Measurements from ENCODE around the gene CABP1. TPM values are rescaled to one million over a fixed set of nuclear protein-coding genes. Genes with fewer than 3 reads are reported as not detected.
"Not testable (repeated sequence)": the region's sequence is repeated elsewhere in the genome, so short reads cannot be mapped to it uniquely, and the experiment has no call there.

The CABP1 gene
- 1 to 10 TPM; 4.7 to 6.6 (median 5.4) TPM for polyA plus RNA-seq (ENCODE audit: insufficient read length in 3 of 3)
- long read RNA-seq, donor 1 = 0 reads
- long read RNA-seq, donor 2, partial matches to known transcripts = 0 of 2 reads
- long read RNA-seq, donor 2, other reads (novel, unspliced or antisense) = 0 of 2 reads
- long read RNA-seq, donor 3, partial matches to known transcripts = 0 of 2 reads
- long read RNA-seq, donor 3, other reads (novel, unspliced or antisense) = 0 of 2 reads
- long read RNA-seq, donor 4, partial matches to known transcripts = 0 of 2 reads
- long read RNA-seq, donor 4, other reads (novel, unspliced or antisense) = 0 of 2 reads
- long read RNA-seq, donor 5 = 0 reads
- long read RNA-seq, donor 6, partial matches to known transcripts = 0 of 2 reads
- long read RNA-seq, donor 6, other reads (novel, unspliced or antisense) = 0 of 2 reads
- long read RNA-seq, donor 7 = 0 reads
- long read RNA-seq, donor 8 = 0 reads
- long read RNA-seq, donor 9, partial matches to known transcripts = 0 of 4 reads
- long read RNA-seq, donor 9, other reads (novel, unspliced or antisense) = 0 of 4 reads
- long read RNA-seq, donor 10, partial matches to known transcripts = 0 of 2 reads
- long read RNA-seq, donor 10, other reads (novel, unspliced or antisense) = 0 of 2 reads
- long read RNA-seq, donor 11 = 0 reads
- long read RNA-seq, donor 12, partial matches to known transcripts = 0 of 3 reads
- long read RNA-seq, donor 12, other reads (novel, unspliced or antisense) = 0 of 3 reads
- long read RNA-seq, donor 13, partial matches to known transcripts = 0 of 3 reads
- long read RNA-seq, donor 13, other reads (novel, unspliced or antisense) = 0 of 3 reads
- long read RNA-seq, donor 14 = 0 reads
- long read RNA-seq, donor 15, partial matches to known transcripts = 0 of 1 reads
- long read RNA-seq, donor 15, other reads (novel, unspliced or antisense) = 0 of 1 reads
- long read RNA-seq, donor 16 = 0 reads

DNA sequence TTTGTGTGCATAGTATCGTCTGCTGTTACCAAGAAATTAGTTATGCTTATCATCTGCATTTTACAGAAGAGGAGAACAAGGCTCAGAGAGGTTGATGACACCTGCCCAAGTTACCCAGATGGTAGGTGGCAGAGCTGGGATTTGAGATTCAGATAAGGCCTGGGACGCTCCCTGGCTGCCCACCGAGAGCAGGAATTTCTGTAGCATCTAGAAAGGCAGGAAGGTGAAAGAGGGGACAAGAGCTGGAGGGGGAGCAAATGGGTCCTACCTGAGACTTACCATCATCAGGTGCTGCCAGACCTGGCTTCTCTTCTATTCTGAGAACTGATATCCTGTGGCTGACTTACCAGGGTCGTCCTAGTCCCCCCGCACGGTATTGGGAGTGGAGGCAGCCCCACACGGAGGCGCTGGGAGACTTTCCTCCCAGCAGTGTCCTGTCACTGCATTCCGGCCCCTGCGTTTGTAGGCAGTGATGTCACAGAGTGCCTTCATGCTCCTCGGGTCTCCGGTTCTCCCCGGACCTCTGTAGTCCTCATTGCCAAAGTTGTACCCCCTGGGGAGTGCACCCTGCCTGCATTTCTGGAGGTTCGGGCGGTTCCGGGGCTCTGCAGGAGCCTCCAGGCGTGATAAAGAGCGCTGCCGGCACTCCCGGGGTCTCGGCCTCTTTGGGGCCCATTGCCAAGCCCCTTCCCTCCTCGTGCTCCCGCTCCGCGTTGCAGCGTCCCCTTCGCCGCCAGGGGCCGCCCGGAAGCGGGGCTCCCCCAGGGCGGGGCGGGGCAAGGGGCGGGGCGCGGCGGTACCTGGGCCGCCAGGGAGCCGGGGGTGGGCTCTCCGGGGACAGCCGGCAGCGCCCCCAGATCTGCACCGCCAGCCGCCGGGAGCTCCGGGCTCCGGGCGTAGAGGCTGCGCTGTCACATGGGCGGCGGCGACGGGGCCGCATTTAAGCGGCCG, at the start of gene CABP1:
Gene CABP1 (plus strand): TSS at position 856 of the 951 bp plus-strand sequence. CDS start 60 bp downstream, at position 916.
- peak; percentile 31 for DNase-seq

GRCh38 chr12:120590741-120591407, 49.6 kb upstream of the CABP1 start:
- DNase-seq = no peak

GRCh38 chr12:120592121-120593049, 48.0 kb upstream of the CABP1 start:
- DNase-seq = no peak

DNA sequence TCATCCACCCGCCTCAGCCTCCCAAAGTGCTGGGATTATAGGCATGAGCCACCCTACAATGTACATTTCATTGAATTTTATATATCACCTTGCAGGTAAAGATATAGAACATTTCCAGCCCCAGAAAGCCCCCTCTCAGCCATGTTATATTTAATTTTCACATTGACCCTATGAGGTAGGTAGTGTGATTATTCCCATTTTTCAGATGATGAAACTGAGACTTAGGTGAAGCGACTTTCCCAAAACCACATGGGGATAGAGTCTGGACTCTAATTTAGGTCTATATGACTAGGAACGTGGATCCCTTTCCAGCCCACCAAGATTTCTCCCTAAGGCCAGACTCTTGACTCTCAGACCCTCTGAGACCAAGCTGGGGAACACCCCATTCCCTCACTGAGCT, 43.5 kb upstream of the CABP1 start:
- no peak for DNase-seq

DNA sequence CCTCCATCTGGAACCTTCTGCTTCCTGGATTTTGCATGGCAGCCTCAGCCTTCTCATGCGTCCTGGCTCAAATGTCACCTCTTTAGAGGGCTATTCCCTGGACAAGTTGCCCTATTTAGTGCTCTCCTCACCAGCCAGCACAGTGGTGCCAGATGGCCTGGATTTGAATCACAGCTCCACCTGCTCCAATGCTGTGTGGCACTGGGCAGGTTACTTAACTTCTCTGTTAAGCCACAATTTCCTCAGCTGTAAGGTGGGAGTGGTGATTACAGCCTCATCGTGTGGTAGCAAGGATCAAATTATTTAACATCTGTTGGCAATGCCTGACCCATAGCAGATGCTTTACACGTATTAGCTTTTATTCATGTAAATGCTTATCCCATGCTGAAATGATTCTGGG, 42.6 kb upstream of the CABP1 start:
- DNase-seq = no peak

- no peak for DNase-seq
These were observed 41.6 kb upstream of the CABP1 start for GRCh38 chr12:120598674-120599463.

DNA sequence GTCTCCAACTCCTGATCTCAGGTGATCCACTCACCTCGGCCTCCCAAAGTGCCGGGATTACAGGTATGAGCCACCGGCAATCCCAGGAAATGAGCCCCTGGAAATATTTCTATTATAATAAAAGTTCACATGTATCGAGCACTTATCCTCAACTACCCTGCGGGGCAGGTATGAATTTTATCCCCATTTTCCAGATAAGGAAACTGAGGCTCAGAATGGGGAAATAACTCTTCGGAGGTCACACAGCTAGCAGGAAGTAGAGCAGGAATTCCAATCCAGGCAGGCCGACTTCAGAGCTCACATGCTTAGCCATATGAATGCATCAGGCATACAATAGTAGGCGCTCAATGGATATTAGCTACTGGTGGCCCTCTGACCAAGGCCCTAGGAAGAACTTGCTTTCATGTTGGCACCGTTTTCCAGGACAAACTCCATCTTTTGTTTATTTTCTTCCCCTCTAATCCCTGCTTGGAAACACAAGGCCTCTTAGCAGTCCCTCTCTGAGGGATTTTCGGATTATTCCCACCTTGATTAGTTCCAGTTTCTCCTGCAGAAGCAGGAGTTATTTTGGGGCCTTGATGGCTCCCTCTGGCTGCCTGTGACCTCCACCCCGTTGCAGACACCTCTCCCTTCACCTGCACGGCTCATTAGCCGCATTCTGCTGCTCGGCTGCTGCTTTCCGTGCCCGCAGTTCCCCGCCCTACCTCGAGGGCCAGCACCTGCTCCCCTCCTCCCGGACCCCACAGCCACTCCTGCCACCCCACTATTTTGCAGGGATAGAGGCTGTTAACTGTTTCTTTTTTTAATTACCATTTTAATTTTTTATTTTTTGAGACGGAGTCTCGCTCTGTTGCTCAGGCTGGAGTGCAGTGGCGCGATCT, 40.5 kb upstream of the CABP1 start:
- no peak for DNase-seq

- not testable (repeated sequence) for DNase-seq
These were observed 38.0 kb upstream of the CABP1 start for GRCh38 chr12:120602416-120602815.

- DNase-seq = no peak
These were observed 29.9 kb upstream of the CABP1 start for GRCh38 chr12:120610560-120610959.

GRCh38 chr12:120611534-120611933, 28.9 kb upstream of the CABP1 start:
- not testable (repeated sequence) for DNase-seq

GRCh38 chr12:120614848-120615247, 25.6 kb upstream of the CABP1 start:
- no peak for DNase-seq

- not testable (repeated sequence) for DNase-seq
These were observed 23.2 kb upstream of the CABP1 start for GRCh38 chr12:120617193-120617592.

GRCh38 chr12:120617767-120618166, 22.7 kb upstream of the CABP1 start:
- not testable (repeated sequence) for DNase-seq

DNA sequence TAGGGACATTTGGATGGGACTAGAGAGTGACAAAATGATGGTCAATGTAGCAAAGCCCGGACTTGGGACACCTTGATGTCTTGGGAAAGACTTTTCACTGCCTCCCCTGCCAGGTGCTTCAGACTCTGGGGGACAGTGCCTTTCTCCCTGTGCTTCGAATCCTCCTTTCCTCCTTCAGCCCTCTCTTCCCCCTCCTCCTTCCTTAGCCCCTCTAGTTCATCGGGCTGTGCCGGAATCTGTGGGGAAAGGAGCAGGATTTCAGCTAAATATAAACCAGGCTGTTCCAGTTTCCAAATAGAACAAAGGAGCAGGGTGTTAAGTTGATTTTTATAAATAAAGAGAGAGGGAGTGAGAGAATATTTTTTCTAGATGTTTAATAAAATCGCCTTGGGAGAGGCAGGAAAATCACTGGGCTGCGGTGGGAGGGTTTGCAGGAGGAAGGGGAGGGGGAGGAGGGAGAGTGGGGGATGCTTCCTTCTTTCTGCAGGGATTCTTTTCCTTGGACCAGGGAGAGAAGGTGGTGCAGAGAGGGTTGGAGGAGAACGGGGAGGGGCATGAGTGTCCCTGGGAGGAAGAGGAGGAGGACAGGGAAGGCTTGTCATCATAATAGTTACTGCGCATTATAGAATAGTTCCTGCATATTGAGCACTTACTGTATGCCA, 21.3 kb upstream of the CABP1 start:
- no peak for DNase-seq

- no peak for DNase-seq
These were observed 19.8 kb upstream of the CABP1 start for GRCh38 chr12:120620624-120621023.

GRCh38 chr12:120625557-120626419, 14.6 kb upstream of the CABP1 start:
- DNase-seq = no peak
